GM19043 (cell line): Measurements from ENCODE around the gene CDC25B.
A peak's percentile ranks its signal among the peaks of the same experiment; 100 is the strongest.

Experiments used
- ATAC-seq: cut with Tn5 transposase; IDR thresholded peaks from one replicate; pipeline ENCODE4 v1.9.1; 2021; ENCODE audit warnings: low read depth; ENCODE audit not compliant: unreplicated experiment

CDC25B gene

DNA sequence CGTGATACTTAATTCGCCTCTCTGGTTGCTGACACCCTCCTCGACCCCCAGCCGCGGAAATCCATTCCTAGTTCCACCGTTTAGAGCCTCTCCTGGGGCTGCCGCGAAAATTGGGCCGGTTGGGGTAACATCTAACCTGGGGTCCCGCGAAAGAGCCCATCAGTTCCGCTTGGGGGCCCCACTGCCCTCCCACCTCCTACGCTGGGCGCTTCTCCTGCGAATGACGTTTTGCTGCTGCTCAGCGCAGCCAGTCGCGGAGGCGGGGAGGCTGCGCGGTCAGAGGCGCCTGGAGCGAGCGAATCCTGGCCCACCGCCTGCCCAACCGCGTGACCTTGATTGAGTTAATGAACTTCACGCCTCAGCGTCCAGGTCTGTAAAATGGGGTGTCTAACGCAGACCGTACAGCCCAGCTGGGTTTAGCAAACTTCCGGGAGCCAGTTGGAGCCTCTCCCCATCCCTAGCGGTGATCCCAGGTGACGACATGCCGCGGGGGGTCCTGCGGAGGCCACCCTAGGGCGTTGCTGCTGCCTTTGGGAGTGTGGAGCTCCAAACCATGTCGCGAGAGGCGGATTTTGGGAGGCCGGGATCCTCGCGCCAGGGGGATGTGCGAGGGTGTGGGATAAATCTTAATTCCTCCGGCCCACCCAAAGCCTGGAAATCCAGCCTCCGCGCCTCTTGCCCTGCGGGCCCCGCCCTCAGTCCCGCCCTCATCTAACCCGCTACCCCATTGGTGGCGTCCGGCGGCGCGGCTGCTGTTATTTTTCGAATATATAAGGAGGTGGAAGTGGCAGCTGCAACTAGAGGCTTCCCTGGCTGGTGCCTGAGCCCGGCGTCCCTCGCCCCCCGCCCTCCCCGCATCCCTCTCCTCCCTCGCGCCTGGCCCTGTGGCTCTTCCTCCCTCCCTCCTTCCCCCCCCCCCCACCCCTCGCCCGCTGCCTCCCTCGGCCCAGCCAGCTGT, at the start of gene CDC25B:
CDC25B (plus strand) TSS at position 800 of the 958 bp plus-strand sequence. CDS start 222 bp downstream, outside the sequence.
- peak; percentile 59 for ATAC-seq

DNA sequence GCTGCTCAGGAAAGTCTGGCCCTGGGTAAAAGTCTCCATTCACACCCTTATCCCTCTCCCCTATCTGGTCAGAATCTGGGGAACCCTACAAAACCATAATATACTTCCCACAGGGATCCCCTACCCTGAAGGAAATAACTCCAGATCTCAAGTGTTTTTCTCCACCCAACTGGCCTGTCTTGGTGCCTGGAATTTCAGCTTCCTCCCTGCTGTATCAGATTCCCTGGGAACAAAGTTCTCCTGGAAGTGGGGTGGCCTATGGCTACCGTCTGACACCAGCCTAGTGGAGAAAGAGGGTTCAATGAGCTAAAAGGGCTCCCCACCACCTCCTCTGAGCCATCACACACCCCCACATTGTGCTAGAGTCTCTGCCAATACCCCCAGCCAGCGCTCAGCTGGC, 48.6 kb upstream of the CDC25B start:
- no peak for ATAC-seq

GRCh38 chr20:3748073-3748472, 48.0 kb upstream of the CDC25B start:
- ATAC-seq = no peak

DNA sequence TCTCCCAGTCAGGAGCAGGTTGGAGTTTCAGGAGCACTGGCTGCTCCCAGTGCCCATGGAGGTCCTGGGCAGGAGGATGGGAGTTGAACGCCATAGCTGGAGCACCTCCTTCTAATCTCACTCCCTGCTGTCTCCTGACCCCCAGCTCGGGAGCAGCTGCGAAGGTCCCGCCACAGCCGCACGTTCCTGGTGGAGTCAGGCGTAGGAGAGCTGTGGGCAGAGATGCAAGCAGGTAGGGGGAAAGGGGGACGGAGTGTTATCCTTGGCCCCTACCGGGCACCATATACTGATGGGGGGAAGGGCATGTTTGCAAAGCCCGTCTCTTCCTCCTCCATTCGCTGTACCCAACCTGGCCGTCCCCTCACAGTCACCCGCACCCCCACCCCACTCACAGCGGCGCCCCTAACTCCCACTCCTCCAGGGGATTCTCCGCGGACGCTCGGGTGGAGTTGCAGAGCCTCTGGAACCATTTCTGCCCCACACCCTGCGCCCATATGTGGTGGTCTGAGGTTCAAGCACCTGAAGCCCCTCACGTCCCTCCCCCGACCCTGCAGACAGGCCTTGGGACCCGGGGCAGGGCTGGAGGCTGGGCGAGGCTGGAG, 46.9 kb upstream of the CDC25B start:
- no peak for ATAC-seq

GRCh38 chr20:3749689-3750531, 46.2 kb upstream of the CDC25B start:
- no peak for ATAC-seq

DNA sequence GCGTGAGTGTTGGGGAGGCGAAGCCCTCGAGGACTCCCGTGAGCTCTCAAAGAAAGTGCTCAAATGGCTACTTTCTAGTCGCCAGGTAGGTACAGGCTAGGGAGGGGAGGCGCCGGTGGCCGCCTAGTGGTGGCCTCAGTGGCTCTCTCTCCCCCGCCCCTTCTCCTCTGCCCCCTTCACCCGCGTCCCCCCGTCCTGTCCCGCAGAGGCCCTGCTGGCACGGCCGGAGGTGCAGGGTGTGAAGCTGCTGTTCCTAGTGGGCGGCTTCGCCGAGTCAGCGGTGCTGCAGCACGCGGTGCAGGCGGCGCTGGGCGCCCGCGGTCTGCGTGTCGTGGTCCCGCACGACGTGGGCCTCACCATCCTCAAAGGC, 44.8 kb upstream of the CDC25B start:
- no peak for ATAC-seq

- ATAC-seq = no peak
These were observed 44.3 kb upstream of the CDC25B start for GRCh38 chr20:3751675-3752385.

GRCh38 chr20:3752386-3752759, 43.7 kb upstream of the CDC25B start:
- ATAC-seq = no peak

GRCh38 chr20:3753098-3753497, 43.0 kb upstream of the CDC25B start:
- ATAC-seq = no peak

GRCh38 chr20:3753501-3754275, 42.4 kb upstream of the CDC25B start:
- ATAC-seq = no peak

DNA sequence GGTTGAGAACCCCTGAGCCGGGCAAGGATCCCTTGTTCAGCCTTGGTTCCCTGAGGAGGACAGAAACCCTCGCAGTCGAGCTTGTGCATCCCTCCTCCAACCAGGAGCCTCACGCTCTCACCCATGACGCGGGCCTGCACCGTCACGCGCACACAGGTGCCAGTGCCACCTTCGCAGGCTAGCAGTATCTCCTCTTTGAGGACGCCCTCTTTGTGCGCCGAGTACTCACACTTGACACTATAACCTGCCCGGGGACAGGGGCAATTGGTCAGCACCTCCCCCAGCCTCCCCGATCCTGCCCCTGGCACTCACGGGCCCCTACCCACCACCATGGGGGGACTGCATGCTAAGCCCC, 41.9 kb upstream of the CDC25B start:
- no peak for ATAC-seq

GRCh38 chr20:3755269-3755668, 40.8 kb upstream of the CDC25B start:
- ATAC-seq = no peak

GRCh38 chr20:3755814-3756480, 40.2 kb upstream of the CDC25B start:
- ATAC-seq = no peak

DNA sequence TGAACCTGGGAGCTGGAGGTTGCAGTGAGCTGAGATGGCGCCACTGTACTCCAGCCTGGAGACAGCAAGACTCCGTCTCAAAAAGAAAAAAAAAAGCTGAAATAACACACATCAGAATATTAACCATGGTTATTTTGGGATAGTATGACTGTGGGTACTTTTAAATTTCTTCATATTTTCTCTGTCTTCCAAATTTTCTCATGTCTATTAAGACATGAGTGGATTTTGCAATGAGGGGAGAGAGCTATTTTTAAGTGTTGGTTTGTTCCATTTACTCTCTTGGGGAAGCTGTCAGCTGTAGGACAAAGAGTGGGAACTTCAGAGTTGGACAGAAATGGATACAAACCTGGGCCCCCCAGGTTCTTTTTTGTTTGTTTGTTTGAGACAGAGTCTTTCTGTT, 38.8 kb upstream of the CDC25B start:
- ATAC-seq = no peak

- ATAC-seq = no peak
These were observed 37.5 kb upstream of the CDC25B start for GRCh38 chr20:3758566-3758965.

DNA sequence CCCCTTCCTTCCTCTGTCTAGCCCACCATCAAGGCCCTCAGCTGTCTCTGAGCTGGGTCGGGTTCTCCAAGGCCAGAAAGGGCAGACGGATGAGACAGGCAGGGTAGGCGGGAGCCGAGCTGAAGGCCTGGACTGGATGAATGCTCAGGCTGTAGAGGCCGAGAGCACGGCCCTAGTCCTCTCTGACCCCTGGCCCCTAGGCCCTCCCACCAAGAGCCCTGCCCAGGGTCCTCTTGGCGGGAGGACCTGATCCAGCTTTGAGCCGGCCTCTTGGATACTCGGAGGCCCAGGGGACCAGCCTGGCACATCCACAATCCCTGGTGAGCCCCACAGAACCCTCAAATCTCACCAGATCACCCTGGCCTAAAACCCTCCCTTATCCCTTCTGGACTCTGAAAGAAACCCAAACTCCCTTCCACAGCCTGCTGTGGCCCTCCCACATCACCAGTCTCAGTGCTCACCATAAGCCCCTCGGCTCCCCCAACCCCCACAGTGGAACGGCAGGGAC, 36.7 kb upstream of the CDC25B start:
- ATAC-seq = no peak

GRCh38 chr20:3759884-3760283, 36.2 kb upstream of the CDC25B start:
- no peak for ATAC-seq

GRCh38 chr20:3760655-3761348, 35.3 kb upstream of the CDC25B start:
- ATAC-seq = no peak
